Hypothalamus (tissue), 51 donors: Measurements from ENCODE around the gene TOP2A.

Experiments
- DNase-seq, 51 donors: peaks; one replicate each; lab custom pipeline; 2025; lab: John Stamatoyannopoulos, UW

Gene TOP2A

GRCh38 chr17:40361063-40361924, 56.4 kb downstream of the TOP2A start:
- DNase-seq, result no peak

DNA sequence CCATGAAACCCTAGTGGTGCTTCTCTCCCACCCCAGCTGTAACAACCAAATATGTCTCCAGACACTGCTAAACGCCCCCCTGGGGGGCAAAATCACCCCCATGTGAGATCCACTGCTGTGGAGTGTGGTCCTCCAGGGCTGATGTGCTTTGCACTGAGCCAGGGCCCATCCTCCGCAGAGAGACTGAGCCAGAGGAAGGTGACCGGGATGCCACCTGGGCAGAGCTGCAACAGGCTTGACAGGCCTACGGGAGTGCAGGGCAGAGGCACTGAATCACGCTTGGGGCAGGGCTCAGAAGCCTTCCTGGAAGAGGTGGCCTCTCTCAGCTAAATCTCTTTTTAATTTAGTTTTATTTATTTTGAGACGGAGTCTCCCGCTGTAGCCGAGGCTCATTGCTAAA, 57.6 kb downstream of the TOP2A start:
- no peak for DNase-seq

DNA sequence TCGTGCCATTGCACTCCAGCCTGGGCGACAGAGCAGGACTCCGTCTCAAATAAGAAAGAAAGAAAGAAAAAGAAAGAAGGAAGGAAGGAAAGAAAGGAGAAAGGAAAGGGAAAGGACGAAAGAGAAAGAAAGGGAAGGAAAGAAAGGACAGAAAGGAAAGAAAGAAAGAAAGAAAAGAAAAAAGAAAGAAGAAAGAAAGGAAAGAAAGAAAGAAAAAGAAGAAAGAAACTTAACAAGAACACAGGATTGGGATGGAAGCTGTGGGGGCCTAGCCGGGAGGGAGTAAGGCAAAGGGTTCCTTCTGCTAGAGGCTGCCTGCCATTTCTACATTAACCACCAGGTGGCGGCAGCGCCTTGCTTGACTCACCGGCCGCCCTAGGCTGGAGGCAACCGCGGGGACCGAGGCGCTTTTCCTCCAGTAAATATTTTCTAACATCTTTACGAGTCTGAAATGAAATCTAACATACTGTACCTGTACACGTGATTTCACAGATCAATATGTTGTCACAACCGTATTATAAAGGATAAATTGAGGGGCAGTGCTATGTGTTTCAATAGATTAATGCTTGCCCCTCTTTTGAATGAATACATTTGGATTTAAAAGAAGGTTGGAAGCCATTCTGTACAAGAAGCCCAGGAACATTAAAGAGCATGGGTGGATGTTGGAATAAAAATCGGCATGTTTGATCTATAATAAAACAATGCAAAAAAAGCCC, 59.2 kb downstream of the TOP2A start:
- peak in 47 of 51 donors; percentile 19 to 92 (median 75) for DNase-seq

DNA sequence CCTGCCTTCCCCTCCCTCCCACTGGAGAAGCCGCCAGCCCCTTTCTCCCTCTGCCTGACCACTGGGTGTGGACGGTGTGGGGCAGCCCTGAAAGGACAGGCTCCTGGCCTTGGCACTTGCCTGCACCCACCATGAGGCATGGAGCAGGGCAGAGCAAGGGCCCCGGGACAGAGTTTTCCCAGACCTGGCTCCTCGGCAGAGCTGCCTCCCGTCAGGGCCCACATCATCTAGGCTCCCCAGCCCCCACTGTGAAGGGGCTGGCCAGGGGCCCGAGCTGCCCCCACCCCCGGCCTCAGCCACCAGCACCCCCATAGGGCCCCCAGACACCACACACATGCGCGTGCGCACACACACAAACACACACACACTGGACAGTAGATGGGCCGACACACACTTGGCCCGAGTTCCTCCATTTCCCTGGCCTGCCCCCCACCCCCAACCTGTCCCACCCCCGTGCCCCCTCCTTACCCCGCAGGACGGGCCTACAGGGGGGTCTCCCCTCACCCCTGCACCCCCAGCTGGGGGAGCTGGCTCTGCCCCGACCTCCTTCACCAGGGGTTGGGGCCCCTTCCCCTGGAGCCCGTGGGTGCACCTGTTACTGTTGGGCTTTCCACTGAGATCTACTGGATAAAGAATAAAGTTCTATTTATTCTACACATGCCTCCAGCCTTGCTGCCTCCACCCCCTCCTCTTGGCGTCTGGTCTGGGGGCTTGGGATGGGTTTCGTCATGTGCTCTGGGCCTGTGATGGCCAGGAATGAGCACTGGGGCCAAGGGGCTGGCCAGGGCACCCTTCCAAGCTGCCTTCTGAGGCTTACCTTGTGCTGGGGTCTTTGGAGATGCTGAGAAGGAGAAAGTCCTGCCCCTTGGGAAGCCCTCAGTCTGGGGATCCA, 60.5 kb downstream of the TOP2A start:
- DNase-seq, result no peak

GRCh38 chr17:40355804-40356758, 61.6 kb downstream of the TOP2A start:
- DNase-seq, result no peak

GRCh38 chr17:40355123-40355803, 62.4 kb downstream of the TOP2A start:
- DNase-seq, result peak in 42 of 51 donors; percentile 15 to 80 (median 44)

DNA sequence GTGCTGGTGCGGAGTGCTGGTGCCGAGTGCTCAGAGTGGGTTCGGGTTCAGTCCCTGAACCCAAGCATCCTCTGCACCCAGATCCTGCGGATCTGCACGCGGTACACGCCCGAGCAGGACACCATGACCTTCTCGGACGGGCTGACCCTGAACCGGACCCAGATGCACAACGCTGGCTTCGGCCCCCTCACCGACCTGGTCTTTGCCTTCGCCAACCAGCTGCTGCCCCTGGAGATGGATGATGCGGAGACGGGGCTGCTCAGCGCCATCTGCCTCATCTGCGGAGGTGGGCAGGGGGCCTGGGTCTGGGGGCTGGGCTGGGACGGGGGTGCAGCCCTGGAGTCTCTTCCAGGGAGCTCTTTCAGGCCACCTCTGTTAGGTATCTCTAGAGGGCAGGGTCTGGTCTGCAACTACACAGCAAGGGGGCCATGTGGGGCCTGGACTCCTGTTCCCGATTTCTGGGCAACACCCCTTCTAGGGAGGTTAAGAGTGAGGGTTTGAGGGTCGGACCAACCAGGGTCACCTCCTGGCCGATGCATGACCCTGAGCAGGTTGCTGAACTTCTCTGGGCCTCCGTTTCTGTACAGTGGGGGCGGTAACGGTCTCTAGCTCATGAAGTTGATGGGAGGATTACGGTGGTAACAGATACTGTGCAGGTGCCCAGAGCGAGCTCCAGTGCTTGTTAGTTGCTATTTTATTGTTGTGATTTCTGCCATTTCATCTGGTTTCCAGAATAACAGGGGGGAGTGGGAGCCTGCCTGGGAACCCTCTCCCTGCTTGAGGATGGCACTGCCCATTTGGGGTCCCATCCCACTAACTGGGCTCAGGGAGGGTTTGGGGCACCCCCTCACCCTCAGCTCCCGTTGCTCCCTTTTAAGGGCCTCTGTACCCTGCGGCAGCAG, 63.2 kb downstream of the TOP2A start:
- DNase-seq, result no peak

GRCh38 chr17:40352779-40353394, 64.8 kb downstream of the TOP2A start:
- DNase-seq, result no peak

DNA sequence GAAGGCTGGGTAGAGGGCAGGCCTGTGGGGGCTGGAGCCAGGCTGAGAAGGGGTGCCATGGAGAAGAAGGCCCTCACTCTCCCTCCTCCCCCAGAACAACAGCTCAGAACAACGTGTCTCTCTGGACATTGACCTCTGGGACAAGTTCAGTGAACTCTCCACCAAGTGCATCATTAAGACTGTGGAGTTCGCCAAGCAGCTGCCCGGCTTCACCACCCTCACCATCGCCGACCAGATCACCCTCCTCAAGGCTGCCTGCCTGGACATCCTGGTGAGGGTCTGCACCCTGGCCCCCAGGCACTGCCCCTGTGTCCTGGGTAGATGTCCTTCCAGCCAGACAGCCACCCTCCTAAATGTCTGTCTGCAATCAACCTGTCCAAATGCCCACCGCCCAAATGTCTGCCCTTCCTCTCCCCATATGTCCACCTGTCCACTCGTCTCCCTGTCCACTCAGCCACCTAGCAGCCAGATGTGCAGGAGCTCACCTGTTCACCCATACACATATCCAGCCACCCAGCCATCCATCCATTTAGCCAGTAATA, 65.4 kb downstream of the TOP2A start:
- no peak for DNase-seq

DNA sequence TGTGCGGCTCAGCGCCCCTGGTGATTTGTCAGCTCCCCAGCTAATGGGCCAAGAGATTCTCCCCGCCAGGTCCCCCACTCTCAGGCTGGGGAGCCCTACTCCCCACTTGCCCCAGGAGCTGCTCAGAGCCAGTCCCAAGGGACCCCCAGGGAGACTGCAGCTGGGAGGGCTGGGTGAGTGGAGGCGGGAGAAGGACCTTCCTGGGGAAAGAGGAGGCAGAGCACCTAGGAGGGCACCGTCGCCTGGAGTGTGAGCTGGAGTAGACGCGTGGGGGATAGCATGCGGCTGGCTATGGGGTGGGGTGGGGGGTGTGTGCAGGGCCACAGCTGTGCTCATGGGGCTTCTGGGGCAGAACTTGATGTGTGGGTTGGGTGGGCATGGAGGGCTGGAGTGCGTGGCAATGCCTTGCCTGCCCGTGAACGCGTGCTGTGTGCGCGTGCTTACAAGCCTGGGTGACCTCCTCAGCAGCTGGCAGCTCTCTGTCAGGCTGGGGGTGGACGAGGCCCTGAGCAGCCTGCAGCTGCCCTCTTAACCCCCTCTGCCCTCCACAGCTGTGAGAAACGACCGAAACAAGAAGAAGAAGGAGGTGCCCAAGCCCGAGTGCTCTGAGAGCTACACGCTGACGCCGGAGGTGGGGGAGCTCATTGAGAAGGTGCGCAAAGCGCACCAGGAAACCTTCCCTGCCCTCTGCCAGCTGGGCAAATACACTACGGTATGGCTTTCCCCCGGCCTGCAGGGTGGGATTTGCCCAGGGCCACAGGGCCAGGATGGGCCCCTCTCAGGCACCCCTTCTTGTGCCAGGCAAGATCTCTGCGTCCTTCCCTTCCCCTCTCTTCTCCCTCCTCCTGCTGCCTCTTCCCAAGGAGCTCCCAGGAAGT, 66.1 kb downstream of the TOP2A start:
- peak in 1 of 51 donors; percentile 31 for DNase-seq

- peak in 1 of 51 donors; percentile 46 for DNase-seq
These were observed 66.9 kb downstream of the TOP2A start for GRCh38 chr17:40350689-40351358.

DNA sequence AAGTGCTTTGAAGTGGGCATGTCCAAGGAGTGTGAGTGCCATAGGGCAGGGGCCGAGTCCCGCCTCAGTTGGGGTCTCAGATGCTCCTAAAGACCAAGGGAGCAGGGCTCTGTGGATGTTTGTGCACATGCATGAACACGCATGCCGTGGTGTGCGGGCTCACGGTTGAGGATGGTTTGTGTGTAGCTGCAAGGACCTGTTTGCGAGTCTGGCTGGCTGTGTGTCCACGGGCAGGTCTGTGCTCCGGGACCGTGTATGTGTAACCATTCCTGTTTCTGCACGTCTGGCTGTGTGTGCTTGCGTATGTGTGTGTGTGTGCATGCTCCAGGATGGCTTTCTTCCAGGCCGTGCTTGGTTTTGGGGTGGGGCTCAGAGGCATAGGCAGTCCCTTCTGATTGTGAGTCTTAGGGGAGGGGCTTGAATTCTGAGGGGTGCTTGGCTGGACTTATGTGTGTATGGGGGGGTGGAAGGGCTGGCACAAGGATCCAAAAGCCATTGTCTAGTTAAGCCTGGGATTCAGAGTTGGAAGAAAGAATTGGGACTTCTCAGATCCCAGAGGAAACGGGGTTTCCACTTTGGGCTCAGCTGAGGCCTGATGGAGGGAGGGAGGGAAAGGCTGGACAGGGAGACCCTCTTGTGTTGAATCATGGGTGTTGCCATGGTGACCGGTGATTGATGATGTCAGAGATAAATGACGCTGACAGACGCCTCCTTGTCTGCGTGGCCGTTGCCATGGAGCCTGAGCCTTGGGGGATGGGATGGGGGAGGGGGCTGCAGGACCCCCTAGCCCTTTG, 67.6 kb downstream of the TOP2A start:
- DNase-seq, result peak in 10 of 51 donors; percentile 19 to 41 (median 26)

- peak in 6 of 51 donors; percentile 14 to 35 (median 19) for DNase-seq
These were observed 68.2 kb downstream of the TOP2A start for GRCh38 chr17:40349477-40349894.

- peak in 47 of 51 donors; percentile 18 to 88 (median 69) for DNase-seq
These were observed 68.9 kb downstream of the TOP2A start for GRCh38 chr17:40348562-40349476.
